Measurements from ENCODE around the gene ELAVL1. TPM values are rescaled to one million over a fixed set of nuclear protein-coding genes. Genes with fewer than 3 reads are reported as not detected.

The ELAVL1 gene
- polyA plus RNA-seq, 1 of the 3 experiments (the other 2 are of a cell fraction) = 49.6 TPM

GRCh38 chr19:7965259-7965841 lies 40.1 kb downstream of the ELAVL1 start (continued):
- TF ChIP-seq REST (IDR thresholded peaks at IDR 0.05; ENCODE audit: low read depth, low read length) (no peak), FOXM1 (IDR thresholded peaks at IDR 0.05; ENCODE audit: low read depth) (no peak), RCOR1 (IDR thresholded peaks at IDR 0.05; ENCODE audit: low read length) (no peak), IRF3 (IDR thresholded peaks at IDR 0.05; ENCODE audit: low read depth, low read length) (no peak), RXRA (IDR thresholded peaks at IDR 0.05; ENCODE audit: borderline replicate concordance, low read depth) (no peak)

GRCh38 chr19:7963566-7963965 lies 41.9 kb downstream of the ELAVL1 start:
- ChIA-PET POLR2A (no interaction called here), CTCF (interaction anchor here (0.5 kb wide), 1 partner anchor 110 kb away, joined by 3 read pairs; no protein-coding TSS in a partner anchor)
- no peak overlapping the region for H3K9ac ChIP-seq
- peaks cover 2% of the 10 kb centered on the region; the same call in 1 of the 2 replicates for H3K79me2 ChIP-seq (ENCODE audit: insufficient read depth)
- no peaks in the 10 kb centered on the region for H4K20me1 ChIP-seq (ENCODE audit: insufficient read depth)
- 97% methylated on average over 16 of the region's 25 CpGs for WGBS (ENCODE audit: low lambda C conversion rate)
- H3K4me1 ChIP-seq (ENCODE audit: control insufficient read depth in 1 of 2, insufficient read depth in 2 of 2, low read depth in 1 of 2, low read length in 1 of 2) = no peaks in the 10 kb centered on the region
- no peak for TF ChIP-seq ELF1 (IDR thresholded peaks at IDR 0.05)
- no peak for TF ChIP-seq FOXJ3 (CRISPR knock-in tag; IDR thresholded peaks at IDR 0.05)
- no peak for TF ChIP-seq USF2 (IDR thresholded peaks at IDR 0.05; ENCODE audit: borderline replicate concordance, low read depth, low read length)
- TF ChIP-seq NRF1 (IDR thresholded peaks at IDR 0.05; ENCODE audit: low read depth, low read length) = no peak
- no peak for TF ChIP-seq PBX3 (IDR thresholded peaks at IDR 0.05)
- TF ChIP-seq MAX (IDR thresholded peaks at IDR 0.05; ENCODE audit: low read depth) = no peak
- TF ChIP-seq, protein P1, sequence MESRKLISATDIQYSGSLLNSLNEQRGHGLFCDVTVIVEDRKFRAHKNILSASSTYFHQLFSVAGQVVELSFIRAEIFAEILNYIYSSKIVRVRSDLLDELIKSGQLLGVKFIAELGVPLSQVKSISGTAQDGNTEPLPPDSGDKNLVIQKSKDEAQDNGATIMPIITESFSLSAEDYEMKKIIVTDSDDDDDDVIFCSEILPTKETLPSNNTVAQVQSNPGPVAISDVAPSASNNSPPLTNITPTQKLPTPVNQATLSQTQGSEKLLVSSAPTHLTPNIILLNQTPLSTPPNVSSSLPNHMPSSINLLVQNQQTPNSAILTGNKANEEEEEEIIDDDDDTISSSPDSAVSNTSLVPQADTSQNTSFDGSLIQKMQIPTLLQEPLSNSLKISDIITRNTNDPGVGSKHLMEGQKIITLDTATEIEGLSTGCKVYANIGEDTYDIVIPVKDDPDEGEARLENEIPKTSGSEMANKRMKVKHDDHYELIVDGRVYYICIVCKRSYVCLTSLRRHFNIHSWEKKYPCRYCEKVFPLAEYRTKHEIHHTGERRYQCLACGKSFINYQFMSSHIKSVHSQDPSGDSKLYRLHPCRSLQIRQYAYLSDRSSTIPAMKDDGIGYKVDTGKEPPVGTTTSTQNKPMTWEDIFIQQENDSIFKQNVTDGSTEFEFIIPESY (IDR thresholded peaks at IDR 0.05; ENCODE audit: borderline replicate concordance, low read depth) = no peak
- TF ChIP-seq EP300 (IDR thresholded peaks at IDR 0.05; ENCODE audit: borderline replicate concordance in 1 of 2, low read depth in 1 of 2, low read length in 1 of 2) = no peak
- TF ChIP-seq RCOR1 (IDR thresholded peaks at IDR 0.05; ENCODE audit: low read length) = no peak
- no peaks in the 10 kb centered on the region for H3K9me3 ChIP-seq
- H3K4me3 ChIP-seq (ENCODE audit: low read depth in 2 of 2, low read length in 1 of 2) = no peak overlapping the region
- no peak overlapping the region for H2AFZ ChIP-seq (ENCODE audit: low read depth)
- H3K27ac ChIP-seq (ENCODE audit: low read depth in 2 of 2, low read length in 1 of 2) = no peak overlapping the region
- H3K27me3 ChIP-seq (ENCODE audit: insufficient read depth) = no peaks in the 10 kb centered on the region
- peaks cover 5% of the 10 kb centered on the region for H3F3A ChIP-seq (replicated peaks; ENCODE audit: insufficient read depth)
- peaks cover 36 to 84% of the 10 kb centered on the region in 2 experiments for H3K36me3 ChIP-seq (replicated peaks in 1 of 2; ENCODE audit: control insufficient read depth in 1 of 2, insufficient read depth in 2 of 2, low read length in 1 of 2)
- no peak for DNase-seq
- H3K9me2 ChIP-seq = no peaks in the 10 kb centered on the region
- no peak overlapping the region for H3K4me2 ChIP-seq

Measured in SK-N-SH (cell line).